ENCODE data around the gene QPCTL.
"Not testable (repeated sequence)": the region's sequence is repeated elsewhere in the genome, so short reads cannot be mapped to it uniquely, and the experiment has no call there.

Gene QPCTL

DNA sequence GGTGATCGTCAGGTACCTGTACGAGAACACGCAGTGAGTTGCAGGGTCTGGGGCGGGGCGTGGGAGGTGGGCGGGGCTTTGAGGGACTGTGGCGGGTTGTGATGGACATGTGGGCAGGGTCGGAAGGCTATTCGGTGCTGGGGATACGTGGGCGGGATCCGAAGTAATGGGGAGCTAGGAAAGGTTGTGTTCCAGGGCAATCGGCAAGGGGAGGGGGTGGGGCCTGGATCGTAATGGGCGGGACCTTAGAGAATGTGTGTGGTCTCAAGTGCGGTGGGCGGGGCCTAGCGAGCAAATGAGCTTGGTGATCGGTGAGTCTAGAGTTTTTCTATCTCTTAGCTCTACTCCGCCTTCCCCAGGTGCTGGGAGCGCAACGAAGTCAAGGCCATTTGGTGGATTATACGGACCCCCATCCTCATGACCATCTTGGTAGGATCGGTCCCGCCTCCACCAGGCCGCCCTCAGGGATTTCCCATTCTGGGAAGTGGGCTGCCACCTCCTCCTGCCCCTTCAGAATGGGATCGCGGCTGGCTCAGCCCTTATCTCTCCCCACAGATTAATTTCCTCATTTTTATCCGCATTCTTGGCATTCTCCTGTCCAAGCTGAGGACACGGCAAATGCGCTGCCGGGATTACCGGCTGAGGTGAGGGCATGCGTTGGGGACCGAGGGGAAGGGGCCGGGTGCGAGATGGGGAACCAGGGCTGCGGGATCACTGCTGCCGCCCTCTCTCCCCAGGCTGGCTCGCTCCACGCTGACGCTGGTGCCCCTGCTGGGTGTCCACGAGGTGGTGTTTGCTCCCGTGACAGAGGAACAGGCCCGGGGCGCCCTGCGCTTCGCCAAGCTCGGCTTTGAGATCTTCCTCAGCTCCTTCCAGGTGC is 14.9 kb upstream of the QPCTL start:
- peak; percentile 93 for DNase-seq

- peak; percentile 73 for DNase-seq
Observed at GRCh38 chr19:45681391-45682015, 11.0 kb upstream of the QPCTL start.

GRCh38 chr19:45682117-45682516 is 10.3 kb upstream of the QPCTL start:
- no peak for DNase-seq

DNA sequence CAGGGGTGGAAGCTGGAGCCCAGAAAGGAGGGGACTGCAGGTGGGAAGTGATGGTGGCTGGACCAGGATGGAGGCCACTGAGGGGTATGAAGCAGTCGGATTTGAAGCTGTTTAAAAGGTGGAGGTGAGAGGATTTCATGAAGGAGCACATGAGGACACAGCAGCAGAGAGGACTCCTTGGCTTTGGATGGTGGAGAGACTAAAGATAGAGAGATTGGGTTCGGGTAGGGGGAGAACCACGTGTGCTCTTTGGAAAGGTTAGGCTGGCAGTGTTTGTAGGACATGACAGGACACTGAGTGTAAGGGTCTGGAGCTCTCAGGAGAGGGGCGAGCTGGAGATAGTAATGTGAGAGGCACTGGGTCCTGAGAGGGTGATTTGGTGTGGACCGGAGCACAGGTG is 9.6 kb upstream of the QPCTL start:
- no peak for DNase-seq

- DNase-seq = not testable (repeated sequence)
Observed at GRCh38 chr19:45685045-45685444, 7.4 kb upstream of the QPCTL start.

DNA sequence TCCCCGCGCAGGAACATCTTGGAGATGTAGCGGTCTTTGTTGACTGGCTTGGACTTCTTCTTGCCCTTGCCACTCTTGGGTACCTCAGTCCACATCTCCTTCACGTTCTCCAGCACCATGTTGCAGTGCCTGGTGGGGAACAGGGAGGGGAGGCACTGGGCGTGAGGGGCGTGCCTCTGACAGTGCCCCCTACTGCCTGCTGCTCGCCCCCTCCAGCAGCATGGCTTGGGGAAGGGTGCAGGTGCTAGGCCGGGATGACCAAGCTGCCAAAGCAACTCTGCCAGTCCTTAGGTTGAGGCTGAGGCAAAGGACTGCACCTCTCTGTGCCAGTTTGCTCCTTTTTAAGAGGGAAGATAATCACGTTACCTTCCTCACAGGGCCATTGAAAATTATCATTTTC is 4.9 kb upstream of the QPCTL start:
- no peak for DNase-seq

DNA sequence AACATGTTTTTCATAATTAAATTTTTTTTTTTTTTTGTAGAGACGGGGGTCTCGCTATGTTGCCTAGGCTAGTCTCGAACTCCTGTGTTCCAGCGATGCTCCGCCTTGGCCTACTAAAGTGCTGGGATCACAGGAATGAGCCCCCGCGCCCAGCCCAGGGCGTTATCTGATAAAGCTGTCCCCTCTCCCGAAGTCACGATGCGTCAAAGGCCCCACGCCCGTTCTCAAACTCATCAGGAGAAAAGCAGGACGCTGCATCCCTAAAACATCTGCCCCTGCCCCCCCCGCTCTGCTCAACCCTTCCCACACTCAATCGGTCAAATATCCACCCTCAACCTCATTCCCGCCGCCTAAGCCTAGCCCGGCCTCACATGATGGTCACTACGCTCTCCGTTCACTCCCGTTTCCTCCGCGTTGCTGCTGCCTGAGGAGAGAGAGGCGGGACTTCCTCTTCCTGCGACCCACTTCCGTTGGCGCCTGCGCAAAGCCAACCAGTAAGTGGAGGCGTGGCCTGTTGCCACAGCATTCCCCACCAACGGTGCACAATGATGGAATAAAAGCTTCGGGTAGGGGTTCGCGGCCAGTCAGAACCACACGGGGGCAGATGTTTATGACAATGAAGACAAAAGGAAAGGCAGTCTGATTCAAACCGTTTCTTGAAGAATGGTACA is 815 bp upstream of the QPCTL start, which contains the start of gene SNRPD2:
TSS of gene SNRPD2 (minus strand) at position 438 of the 671 bp plus-strand sequence. CDS start at position 373, 65 bp downstream.
- peak; percentile 95 for DNase-seq

GRCh38 chr19:45693106-45693788 is 781 bp downstream of the QPCTL start:
- peak; percentile 65 for DNase-seq

DNA sequence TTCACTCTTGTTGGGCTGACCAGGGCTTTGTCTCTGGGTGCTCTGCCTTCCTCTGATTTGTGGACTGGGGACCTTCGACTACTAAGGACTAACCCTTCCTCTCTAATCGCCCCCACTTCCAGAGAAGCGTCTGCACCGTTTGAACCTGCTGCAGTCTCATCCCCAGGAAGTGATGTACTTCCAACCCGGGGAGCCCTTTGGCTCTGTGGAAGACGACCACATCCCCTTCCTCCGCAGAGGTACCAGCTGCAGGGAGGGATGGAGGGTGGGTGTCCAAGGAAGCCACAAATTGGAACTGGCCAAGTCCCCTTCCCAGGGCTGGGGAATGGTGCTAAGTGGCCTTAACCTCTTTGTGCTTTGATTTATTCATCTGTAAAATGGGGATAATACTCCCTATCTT is 9.2 kb downstream of the QPCTL start:
- no peak for DNase-seq

GRCh38 chr19:45705115-45705514 is 12.6 kb downstream of the QPCTL start:
- no peak for DNase-seq

GRCh38 chr19:45705710-45706415 is 13.4 kb downstream of the QPCTL start:
- peak; percentile 65 for DNase-seq

DNA sequence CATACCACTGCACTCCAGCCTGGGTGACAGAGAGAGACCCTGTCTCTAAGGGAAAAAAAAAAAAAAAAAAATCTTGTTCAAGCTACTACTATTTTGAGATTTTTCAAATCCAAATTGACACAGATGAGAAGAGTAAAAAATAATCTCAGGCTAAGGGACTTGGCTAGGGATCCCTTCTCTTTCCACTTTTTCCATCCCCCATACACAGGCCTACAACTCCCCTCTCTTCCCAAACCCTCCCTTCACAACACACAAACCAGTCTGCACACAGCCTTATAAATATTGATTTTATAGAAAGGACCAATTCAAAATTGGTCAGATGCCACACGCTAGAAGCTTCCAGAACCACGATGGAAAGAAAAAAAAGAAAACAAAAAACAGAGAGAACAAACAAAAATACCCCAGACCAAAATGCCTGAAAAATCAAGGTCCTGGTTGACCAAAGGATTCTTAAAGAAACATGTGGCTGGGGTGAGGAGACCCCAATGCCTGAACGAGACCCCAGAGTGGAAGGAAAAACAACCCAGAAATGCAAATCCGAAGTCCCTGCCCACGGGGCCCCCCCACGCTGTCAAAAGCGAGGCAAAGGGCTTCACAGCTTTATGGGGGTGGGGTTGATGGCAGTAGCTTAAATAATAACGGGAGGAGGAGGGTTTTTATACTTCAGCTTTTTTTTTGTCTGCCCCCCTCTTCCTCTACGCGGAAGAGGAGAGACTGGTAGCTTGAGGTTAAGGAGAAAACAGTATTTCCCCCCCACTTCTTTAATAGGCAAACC is 18.1 kb downstream of the QPCTL start:
- no peak for DNase-seq

DNA sequence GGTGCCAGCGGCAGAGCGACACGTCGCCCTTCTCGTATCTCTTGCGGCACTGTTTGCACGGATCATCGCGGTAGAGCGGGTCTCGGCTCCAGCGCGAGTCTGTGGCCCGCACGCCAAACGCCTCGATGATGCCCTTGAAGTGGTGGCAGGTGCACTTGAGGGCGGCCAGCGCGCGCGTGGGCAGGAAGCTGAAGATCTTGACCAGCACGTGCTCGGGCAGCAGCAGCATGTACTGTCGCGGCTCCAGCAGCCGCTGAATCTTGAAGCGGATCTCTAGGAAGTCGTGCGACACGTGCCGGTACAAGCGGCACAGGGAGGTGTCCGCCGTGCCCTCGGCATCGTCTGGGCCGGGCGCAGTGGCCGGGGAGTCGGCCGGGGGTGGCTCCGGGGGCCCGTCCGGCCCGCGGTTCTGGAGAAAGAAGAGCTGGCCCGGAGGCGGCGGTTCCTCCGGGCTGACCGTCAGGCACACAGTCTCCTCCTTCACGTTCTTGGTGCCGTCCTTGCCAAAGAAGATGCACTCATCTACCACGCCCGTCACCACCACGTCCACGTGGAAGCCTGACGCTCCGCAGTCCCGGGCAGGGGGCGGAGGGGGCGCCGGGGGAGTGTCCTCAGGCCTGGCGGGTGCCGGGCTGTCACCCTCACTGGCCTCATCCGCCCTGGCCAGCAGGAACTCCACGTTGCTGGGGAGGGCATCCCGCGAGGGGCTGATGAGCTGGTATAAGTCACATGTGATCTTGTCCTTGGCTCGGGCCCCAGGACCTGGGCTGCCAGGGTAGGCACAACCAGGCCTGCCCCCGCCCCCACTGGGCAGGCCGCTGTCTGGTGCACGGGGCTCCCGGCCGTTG is 19.6 kb downstream of the QPCTL start:
- DNase-seq = no peak

DNA sequence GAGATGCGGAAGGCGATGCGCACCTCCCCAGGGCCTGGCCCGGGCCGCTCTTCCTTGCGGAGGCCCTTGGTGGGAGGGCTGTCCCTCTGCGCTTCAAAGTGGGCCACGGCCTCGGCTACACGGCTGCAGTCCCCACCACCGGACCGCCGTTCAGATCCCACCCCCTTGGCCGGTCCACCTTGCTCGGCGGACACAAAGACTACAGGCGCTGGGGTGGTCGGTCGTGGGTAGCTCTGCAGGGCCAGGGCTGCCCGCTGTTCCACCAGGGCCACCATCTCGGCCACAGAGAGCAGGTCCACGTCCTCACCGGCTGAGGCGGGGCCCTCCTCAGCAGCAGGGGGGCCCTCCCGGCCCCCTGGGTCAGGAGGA is 20.2 kb downstream of the QPCTL start:
- DNase-seq = no peak

GRCh38 chr19:45713141-45713540 is 20.7 kb downstream of the QPCTL start:
- DNase-seq = no peak

- DNase-seq = no peak
Observed at GRCh38 chr19:45715139-45715538, 22.7 kb downstream of the QPCTL start.

DNA sequence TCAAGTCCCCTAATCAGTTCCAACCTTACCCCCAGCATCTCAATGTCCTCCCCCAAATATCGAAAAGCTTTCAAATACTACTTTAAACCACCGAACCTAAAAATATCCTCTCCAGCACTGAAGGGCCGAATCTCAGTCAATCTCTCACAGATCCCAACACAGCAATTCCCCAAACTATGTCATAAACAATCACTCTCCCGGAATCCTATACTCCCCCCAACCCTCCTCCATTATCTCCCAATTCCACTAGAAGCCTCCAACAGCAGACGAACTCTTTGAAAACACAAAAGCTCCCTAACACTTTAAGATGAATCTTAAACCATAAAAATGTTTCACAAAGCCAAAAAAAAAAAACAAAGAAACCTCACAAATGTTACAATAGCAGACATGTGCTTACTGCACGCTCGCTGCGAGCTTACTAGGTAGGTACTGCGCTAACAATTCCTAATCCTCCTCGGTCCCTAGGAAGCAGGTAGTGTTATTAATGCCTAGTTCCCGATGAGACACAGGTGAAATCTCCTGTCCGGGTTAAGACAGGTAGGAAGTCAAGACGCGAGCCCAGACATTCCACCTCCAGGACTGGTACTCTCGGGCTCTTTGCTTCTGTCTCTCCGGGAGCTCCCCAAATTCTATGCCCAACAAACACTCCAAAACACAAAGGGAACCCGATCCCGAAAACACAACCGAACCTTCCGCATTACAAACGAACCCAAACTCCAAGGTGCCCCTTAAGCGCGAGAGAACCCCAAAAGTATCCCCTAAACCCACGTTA is 24.1 kb downstream of the QPCTL start:
- DNase-seq = peak; percentile 45

DNA sequence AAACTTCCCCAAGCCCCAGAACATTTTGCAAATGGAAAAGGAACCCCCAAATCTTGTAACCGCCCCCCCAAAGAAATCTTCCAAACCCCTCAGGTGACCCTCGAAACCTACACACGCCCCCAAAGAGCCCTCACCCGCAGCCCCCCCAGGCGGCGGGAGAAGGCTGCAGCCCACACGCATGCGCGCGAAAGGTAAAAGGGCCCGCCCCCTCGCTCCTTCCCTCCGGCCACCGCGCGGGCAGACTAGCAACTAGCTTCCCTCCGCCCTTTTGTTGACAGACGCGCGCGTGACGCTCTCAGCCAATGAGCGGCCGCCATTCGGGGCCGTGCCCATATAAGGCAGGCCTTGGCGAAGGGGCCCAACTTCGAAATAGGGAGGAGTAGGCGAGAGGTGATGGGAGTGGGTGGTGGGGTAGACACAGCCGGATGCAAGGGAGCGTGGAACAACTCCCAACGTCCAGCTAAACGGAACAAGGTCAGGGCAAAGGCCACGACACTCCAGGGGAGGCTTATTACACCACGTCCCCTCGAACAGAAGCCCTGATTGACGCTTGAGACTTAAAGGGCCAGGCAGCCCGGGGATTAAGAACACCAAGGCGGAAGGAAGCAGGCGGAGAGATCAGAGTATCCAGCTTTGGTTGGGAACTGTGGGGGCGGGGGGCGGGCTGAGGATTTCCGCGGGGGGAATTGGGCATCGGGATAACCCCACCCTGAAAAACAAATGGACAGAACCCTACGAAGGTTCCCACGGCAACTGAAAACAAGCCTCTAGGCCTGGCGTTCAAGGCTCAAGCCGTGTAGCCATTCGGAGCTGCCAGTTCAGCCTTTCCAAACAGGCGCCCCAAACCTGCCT is 24.9 kb downstream of the QPCTL start:
- peak; percentile 99 for DNase-seq

Measured in NCI-H2171 treated with DMSO at 0.1 percent for 48 hours (cell line).